Ascending aorta (tissue), 2 donors: ENCODE measurements around the gene C1QL4. TPM values are rescaled to one million over a fixed set of nuclear protein-coding genes. Genes with fewer than 3 reads are reported as not detected.
"Not testable (repeated sequence)": the region's sequence is repeated elsewhere in the genome, so short reads cannot be mapped to it uniquely, and the experiment has no call there.

Experiments used
- DNase-seq, 2 donors: peaks; one replicate each; pipeline ENCODE4 v3.0.0-alpha.2; 2019; ENCODE audit warnings: low spot score in 2 of 2
- H3K27ac ChIP-seq, 2 donors: fragments of 200-600 bp; sonication (generic); one replicate each; pipeline ENCODE4 v1.5.1; 2016 to 2017; ENCODE audit warnings: mild to moderate bottlenecking in 1 of 2
- H3K27me3 ChIP-seq: fragments of 200-600 bp; sonication (generic); one replicate; pipeline ENCODE4 v1.5.1; 2017
- H3K36me3 ChIP-seq, 2 donors: fragments of 200-600 bp; sonication (generic); one replicate each; pipeline ENCODE4 v1.5.1; 2016
- H3K4me1 ChIP-seq, 2 donors: fragments of 200-600 bp; sonication (generic); one replicate each; pipeline ENCODE4 v1.5.1; 2016 to 2017; ENCODE audit warnings: mild to moderate bottlenecking in 1 of 2
- H3K4me3 ChIP-seq, 2 donors: fragments of 200-600 bp; sonication (generic); one replicate each; pipeline ENCODE4 v1.5.1; 2016 to 2017; ENCODE audit warnings: mild to moderate bottlenecking in 1 of 2
- H3K9me3 ChIP-seq, 2 donors: fragments of 200-600 bp; sonication (generic); one replicate each; pipeline ENCODE4 v1.5.1; 2016
- CTCF ChIP-seq, 3 experiments: fragments of 200-600 bp in 2 of 3; fragments of 450-650 bp in 1 of 3; sonication (generic) in 2 of 3; IDR thresholded peaks; one replicate each; pipeline ENCODE4 v1.5.1; 2016 to 2019; ENCODE audit warnings: antibody characterized with exemption in 3 of 3, mild to moderate bottlenecking in 1 of 3, moderate library complexity in 1 of 3
- intact Hi-C: fragments of 100-400 bp; cut with DNase I; formaldehyde crosslinking; loops from one replicate; pipeline ENCODE4 v1.15.1; 2023
- total RNA-seq: library from RNA; depleted of rRNA; stranded (reverse); fragments of >200 nt; gene quantifications from one replicate; pipeline ENCODE4 v1.1.0, GENCODE V29; 2016

C1QL4 gene
- total RNA-seq = not detected

DNA sequence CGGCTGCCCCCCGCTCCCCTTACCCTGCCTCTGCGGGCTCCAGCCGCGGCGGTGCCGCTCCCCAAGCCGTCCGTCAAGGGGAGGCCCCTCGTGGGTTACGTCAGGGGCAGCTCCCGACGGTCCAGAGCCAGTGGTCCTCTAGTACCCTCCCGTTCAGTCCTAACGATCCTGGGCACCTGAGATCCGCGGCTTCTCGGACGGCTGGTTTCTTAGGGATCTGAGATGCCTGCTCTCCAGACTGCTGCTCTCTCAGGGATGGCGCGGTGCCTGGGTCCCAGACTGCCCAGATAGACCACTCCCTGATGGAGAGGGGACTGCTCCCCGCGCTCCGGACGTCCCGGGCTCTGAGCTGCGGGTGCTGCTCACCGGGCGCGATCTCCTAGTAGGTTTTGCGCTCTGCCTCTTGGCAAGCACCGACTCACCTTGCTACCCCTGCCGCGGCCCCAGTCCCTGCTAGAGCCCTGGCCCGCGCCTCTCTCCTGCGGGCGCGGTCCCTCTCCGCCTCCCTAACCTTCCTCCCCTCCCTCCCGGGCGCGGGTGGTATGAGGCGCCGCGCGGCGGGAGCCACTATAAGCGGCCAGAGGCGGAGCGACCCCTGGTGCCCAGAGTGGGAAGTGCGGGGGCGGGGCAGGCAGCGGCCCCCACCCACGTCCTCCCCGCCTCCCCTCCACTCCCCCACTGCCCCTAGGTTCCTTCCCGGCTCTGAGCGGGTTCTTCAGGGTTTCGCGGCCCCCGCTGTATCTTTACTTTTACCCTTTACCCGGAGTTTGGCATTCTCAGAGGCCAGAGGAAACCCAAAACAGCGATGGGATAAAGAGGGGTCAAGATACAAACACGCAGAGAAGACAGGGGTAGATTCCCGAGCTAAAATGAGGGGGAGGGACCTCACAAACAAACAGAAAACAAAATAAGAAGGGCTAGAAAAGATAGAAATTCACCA lies at the start of gene C1QL4:
Gene C1QL4, minus strand, starts transcription at position 544 of the 940 bp plus-strand sequence. CDS start 711 bp downstream, outside the sequence.
- Histone ChIP-seq H3K27me3 (peaks cover 13% of the 10 kb centered on the region), H3K36me3 (no peaks in the 10 kb centered on the region), H3K4me1 (peaks cover under 1 to 2% of the 10 kb centered on the region in 2 donors), H3K4me3 (peak within 1 kb of the TSS; percentile 38 to 55), H3K27ac (no peak within 1 kb of the TSS), H3K9me3 (no peaks in the 10 kb centered on the region)
- intact Hi-C loops = loop anchor here (2.0 kb wide), 1 partner anchor 48 kb away; no protein-coding TSS in a partner anchor
- DNase-seq = peak in 1 of 2 donors; percentile 90
- peak; percentile 72 to 99 (median 98) for TF ChIP-seq CTCF (IDR thresholded peaks at IDR 0.05)

- H3K27ac ChIP-seq, H3K27me3 ChIP-seq, H3K4me1 ChIP-seq, DNase-seq, H3K36me3 ChIP-seq, H3K4me3 ChIP-seq, intact Hi-C loops, H3K9me3 ChIP-seq: not testable (repeated sequence)
Measured at GRCh38 chr12:49380184-49380583, 43.2 kb upstream of the C1QL4 start.

DNA sequence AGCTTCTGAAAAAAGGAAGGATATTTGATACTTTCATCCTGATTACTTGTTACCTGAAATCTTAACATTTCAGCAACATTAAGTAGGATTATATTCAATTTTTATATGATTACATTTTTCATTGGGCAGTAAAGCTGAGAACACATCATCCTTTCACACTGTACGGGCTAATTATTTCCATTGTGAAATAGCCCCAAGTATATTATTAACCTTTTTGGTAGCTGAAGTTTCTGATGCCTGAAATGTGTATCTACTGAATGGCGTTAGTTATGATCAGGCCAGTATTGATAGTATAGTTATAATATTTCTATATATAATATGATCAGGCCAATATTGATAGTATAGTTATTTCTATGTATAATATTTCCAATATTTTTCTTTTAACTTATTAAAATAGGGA lies 40.4 kb upstream of the C1QL4 start:
- H3K9me3 ChIP-seq = no peaks in the 10 kb centered on the region
- H3K27me3 ChIP-seq = no peaks in the 10 kb centered on the region
- no peak for DNase-seq
- no peaks in the 10 kb centered on the region for H3K36me3 ChIP-seq
- no peaks in the 10 kb centered on the region for H3K4me1 ChIP-seq
- H3K27ac ChIP-seq = no peak overlapping the region
- no peak for TF ChIP-seq CTCF (IDR thresholded peaks at IDR 0.05)
- no peak overlapping the region for H3K4me3 ChIP-seq
- intact Hi-C loops = no loop called here

- H3K36me3 ChIP-seq = no peaks in the 10 kb centered on the region
- DNase-seq = no peak
- TF ChIP-seq CTCF (IDR thresholded peaks at IDR 0.05) = no peak
- H3K4me1 ChIP-seq = no peaks in the 10 kb centered on the region
- H3K4me3 ChIP-seq = no peak overlapping the region
- no peaks in the 10 kb centered on the region for H3K27me3 ChIP-seq
- H3K9me3 ChIP-seq = no peaks in the 10 kb centered on the region
- H3K27ac ChIP-seq = no peak overlapping the region
- intact Hi-C loops = no loop called here
Measured at GRCh38 chr12:49375406-49375805, 38.4 kb upstream of the C1QL4 start.

DNA sequence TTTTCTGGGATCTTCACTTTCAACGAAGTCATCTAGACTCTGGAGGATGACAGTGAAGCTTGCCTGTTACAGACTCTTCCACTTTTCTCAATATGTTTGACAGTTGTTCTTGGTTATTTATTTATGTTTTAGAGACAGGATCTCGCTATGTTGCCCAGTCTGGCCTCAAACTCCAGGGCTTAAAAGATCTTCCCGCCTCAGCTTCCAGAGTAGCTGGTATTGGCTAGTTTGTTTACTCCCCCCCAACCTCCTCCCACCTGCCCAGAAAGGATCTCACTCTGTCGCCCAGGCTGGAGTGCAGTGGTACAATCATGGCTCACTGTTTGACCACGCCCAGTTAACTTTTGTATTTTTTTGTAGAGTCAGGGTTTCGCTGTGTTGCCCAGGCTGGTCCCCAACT lies 33.6 kb upstream of the C1QL4 start:
- no peak overlapping the region for H3K4me3 ChIP-seq
- H3K4me1 ChIP-seq = peaks cover 4 to 6% of the 10 kb centered on the region in 2 donors
- H3K27me3 ChIP-seq = no peaks in the 10 kb centered on the region
- H3K9me3 ChIP-seq = no peaks in the 10 kb centered on the region
- TF ChIP-seq CTCF (IDR thresholded peaks at IDR 0.05) = no peak
- intact Hi-C loops = no loop called here
- H3K36me3 ChIP-seq = no peaks in the 10 kb centered on the region
- H3K27ac ChIP-seq = no peak overlapping the region
- no peak for DNase-seq

DNA sequence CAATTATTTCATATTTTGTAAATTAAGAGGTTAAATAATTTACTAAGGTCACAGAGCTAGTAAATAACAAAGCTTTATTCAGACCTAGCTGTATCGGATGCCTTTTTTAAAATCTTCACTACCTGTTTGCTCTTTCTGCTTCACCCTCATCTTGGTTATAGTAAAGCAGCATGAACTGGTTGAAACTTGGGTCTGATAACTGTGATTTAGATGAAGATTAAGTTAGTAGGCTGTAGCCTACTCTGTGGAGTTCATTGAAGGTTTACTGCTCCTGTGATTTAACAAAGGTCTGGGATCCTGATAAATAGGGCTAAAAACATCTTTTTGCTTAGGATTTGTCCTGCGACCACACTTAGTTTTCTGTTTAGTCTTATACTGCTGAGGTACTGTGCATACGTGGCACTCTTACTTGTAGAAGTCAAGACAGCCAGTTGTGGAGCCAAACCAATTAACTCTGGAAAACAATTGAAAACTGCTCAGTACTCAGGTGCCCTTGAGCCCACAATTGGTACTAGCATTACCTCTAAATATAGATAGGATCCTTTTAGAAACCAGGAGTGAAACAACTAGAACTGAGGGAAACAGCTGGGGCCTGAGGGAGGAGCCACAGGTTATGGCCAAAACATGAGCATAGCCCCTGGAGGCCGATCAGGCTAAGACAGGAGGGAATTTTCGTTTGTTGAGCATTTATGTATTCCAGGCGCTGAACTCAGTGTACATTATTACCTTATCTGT lies 32.6 kb upstream of the C1QL4 start:
- no peaks in the 10 kb centered on the region for H3K27me3 ChIP-seq
- intact Hi-C loops = no loop called here
- H3K4me3 ChIP-seq = peak overlapping the region in 1 of 2 donors; percentile 16
- peak in 2 of 3 experiments; percentile 14 to 36 for TF ChIP-seq CTCF (IDR thresholded peaks at IDR 0.05)
- peak overlapping the region; percentile 2 to 45 for H3K27ac ChIP-seq
- no peak for DNase-seq
- no peaks in the 10 kb centered on the region for H3K36me3 ChIP-seq
- H3K4me1 ChIP-seq = peaks cover 4 to 6% of the 10 kb centered on the region in 2 donors
- no peaks in the 10 kb centered on the region for H3K9me3 ChIP-seq
